PC-3 (cell line): ENCODE data around the gene PLXNA2. TPM values are rescaled to one million over a fixed set of nuclear protein-coding genes. Genes with fewer than 3 reads are reported as not detected.

Source experiments
- ATAC-seq: fragments of 200-7000 bp; cut with Tn5 transposase; 2 replicates; pipeline ENCODE4 v1.9.1; 2020; ENCODE audit warnings: mild to moderate bottlenecking, moderate library complexity
- BruUV-seq: library from RNA; stranded (reverse); fragments of 400-500 nt; replicated peaks from 2 replicates; lab custom pipeline; 2021; lab: Mats Ljungman, UMichigan
- CTCF ChIA-PET: fragments of 300-600 bp; sonication (Branson Sonifier 250); formaldehyde crosslinking; loops from one replicate; lab custom pipeline; 2022; ENCODE audit warnings: antibody characterized with exemption; lab: Charles Lee
- POLR2A ChIA-PET: fragments of 300-600 bp; sonication (Branson Sonifier 250); formaldehyde crosslinking; loops from one replicate; lab custom pipeline; 2022; ENCODE audit warnings: antibody characterized with exemption; ENCODE audit not compliant: unreplicated experiment; lab: Charles Lee
- DNase-seq: peaks from one replicate; pipeline ENCODE4 v3.0.0-alpha.2; 2015
- H2AFZ ChIP-seq: fragments of 300-600 bp; sonication (generic); 2 replicates; pipeline ENCODE4 v1.6.0; 2016; ENCODE audit warnings: antibody characterized with exemption, low read length
- H3F3A ChIP-seq: fragments of 300-600 bp; sonication (generic); one replicate; pipeline ENCODE4 v1.6.0; 2017; ENCODE audit warnings: antibody characterized with exemption, low read length, control low read depth, mild to moderate bottlenecking; ENCODE audit not compliant: unreplicated experiment
- H3K27ac ChIP-seq: fragments of 300-600 bp; sonication (generic); 2 replicates; pipeline ENCODE4 v1.5.1; 2016; ENCODE audit warnings: mild to moderate bottlenecking, low read length
- H3K27me3 ChIP-seq: fragments of 300-600 bp; sonication (generic); 2 replicates; pipeline ENCODE4 v1.6.1; 2016; ENCODE audit warnings: low read length, mixed read lengths
- H3K36me3 ChIP-seq: fragments of 300-600 bp; sonication (generic); 2 replicates; pipeline ENCODE4 v1.6.1; 2016; ENCODE audit warnings: low read depth, mixed run types, low read length, mixed read lengths
- H3K4me1 ChIP-seq: fragments of 300-600 bp; sonication (generic); 2 replicates; pipeline ENCODE4 v1.5.1; 2016; ENCODE audit warnings: low read length; ENCODE audit not compliant: insufficient read depth
- H3K4me2 ChIP-seq: fragments of 300-600 bp; sonication (generic); 2 replicates; pipeline ENCODE4 v1.6.0; 2016; ENCODE audit warnings: low read length
- H3K4me3 ChIP-seq: fragments of 300-600 bp; sonication (generic); 2 replicates; pipeline ENCODE4 v1.5.1; 2016; ENCODE audit warnings: mild to moderate bottlenecking, low read length, mixed read lengths
- H3K79me2 ChIP-seq: fragments of 300-600 bp; sonication (generic); 2 replicates; pipeline ENCODE4 v1.6.1; 2017; ENCODE audit warnings: low read length, mixed read lengths
- H3K9ac ChIP-seq: fragments of 300-600 bp; sonication (generic); 2 replicates; pipeline ENCODE4 v1.6.0; 2016; ENCODE audit warnings: mild to moderate bottlenecking, low read length
- H3K9me2 ChIP-seq: fragments of 300-600 bp; sonication (generic); replicated peaks from 2 replicates; pipeline ENCODE4 v1.6.1; 2016; ENCODE audit warnings: mixed run types, low read length, mixed read lengths
- H3K9me3 ChIP-seq: fragments of 300-600 bp; sonication (generic); 2 replicates; pipeline ENCODE4 v1.6.1; 2016; ENCODE audit warnings: low read length, mixed read lengths
- H4K20me1 ChIP-seq: fragments of 300-600 bp; sonication (generic); 2 replicates; pipeline ENCODE4 v1.6.1; 2016; ENCODE audit warnings: low read length, mixed read lengths
- EZH2 ChIP-seq: fragments of 300-600 bp; sonication (generic); IDR thresholded peaks from one replicate; pipeline ENCODE4 v1.6.1; 2017; ENCODE audit warnings: antibody characterized with exemption, mild to moderate bottlenecking, low read length; ENCODE audit not compliant: unreplicated experiment
- EZH2phosphoT487 ChIP-seq: fragments of 300-600 bp; sonication (generic); IDR thresholded peaks from 2 replicates; pipeline ENCODE4 v1.6.1; 2018; ENCODE audit warnings: mild to moderate bottlenecking, antibody characterized with exemption, low read length, borderline replicate concordance
- intact Hi-C: fragments of 100-400 bp; cut with micrococcal nuclease; formaldehyde crosslinking; loops from 2 replicates; pipeline ENCODE4 v1.9.0; 2023
- total RNA-seq: library from RNA; depleted of rRNA; stranded (reverse); fragments of >200 nt; gene quantifications from 2 replicates; pipeline ENCODE4 v1.2.3, GENCODE V29; 2014
- TF ChIP-seq, protein P1 (sequence below): fragments of 300-600 bp; sonication (generic); conservative IDR thresholded peaks from 2 replicates; pipeline ENCODE4 v1.5.1; 2017; ENCODE audit warnings: antibody characterized with exemption, low read depth, mild to moderate bottlenecking, low read length

Gene PLXNA2
- total RNA-seq, 1 experiment from 2014 or later = 16.2 TPM

DNA sequence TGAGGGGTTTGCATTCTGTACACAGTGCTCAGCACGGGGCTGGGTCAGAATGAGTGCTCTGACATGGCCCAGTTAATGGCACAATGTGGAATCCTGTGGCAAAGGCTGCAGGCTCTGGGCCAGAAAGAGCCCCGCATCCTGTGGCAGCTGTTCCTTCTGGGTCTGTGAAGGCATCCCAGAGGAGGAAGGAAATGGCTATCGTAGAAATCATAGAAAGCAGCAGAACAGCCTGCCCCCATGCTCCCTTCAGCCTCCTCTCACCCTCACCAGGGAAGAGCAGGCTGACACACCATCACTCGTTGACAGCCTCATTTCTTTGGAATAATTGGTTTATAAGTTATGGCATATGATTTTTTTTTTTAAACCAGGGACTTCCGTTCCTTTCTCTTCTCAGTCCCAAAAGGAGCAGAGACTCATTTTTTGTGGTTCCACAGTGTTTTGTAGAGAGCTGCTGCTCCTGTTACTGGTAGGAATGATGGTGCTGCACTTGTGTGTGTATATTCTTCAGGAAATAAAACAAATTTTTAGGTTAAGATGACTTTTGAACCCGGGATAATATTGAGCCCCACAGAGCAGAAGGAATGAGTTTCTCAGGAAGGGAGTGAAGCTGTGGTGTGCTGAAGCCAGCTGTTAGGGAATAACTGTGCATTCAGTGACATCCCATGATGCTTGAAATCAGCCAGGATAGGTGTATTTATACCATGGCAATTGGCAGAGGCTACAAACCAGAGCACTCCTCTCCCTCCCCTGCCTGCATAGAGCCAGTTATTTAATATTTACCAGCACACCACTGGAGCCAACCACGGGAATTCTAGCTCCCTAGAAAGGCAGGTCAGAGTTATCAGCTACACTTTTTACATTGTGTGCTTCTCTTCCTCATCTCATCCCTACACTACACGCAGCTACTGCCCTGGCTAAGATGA, 32.0 kb downstream of the PLXNA2 start:
- H3F3A ChIP-seq = no peaks in the 10 kb centered on the region
- no peaks in the 10 kb centered on the region for H4K20me1 ChIP-seq
- ChIA-PET POLR2A (no interaction called here), CTCF (no interaction called here)
- H3K4me3 ChIP-seq = no peak overlapping the region
- H3K9ac ChIP-seq = no peak overlapping the region
- H3K36me3 ChIP-seq = peaks cover 4% of the 10 kb centered on the region; the same call in 1 of the 2 replicates
- ATAC-seq (no peak), DNase-seq (no peak)
- H3K9me3 ChIP-seq = no peaks in the 10 kb centered on the region
- no peaks in the 10 kb centered on the region for H3K79me2 ChIP-seq
- no TSS peak for BruUV-seq
- TF ChIP-seq, protein P1, sequence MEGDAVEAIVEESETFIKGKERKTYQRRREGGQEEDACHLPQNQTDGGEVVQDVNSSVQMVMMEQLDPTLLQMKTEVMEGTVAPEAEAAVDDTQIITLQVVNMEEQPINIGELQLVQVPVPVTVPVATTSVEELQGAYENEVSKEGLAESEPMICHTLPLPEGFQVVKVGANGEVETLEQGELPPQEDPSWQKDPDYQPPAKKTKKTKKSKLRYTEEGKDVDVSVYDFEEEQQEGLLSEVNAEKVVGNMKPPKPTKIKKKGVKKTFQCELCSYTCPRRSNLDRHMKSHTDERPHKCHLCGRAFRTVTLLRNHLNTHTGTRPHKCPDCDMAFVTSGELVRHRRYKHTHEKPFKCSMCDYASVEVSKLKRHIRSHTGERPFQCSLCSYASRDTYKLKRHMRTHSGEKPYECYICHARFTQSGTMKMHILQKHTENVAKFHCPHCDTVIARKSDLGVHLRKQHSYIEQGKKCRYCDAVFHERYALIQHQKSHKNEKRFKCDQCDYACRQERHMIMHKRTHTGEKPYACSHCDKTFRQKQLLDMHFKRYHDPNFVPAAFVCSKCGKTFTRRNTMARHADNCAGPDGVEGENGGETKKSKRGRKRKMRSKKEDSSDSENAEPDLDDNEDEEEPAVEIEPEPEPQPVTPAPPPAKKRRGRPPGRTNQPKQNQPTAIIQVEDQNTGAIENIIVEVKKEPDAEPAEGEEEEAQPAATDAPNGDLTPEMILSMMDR = no peak
- TF ChIP-seq EZH2 = no peak
- no peak for TF ChIP-seq EZH2phosphoT487
- intact Hi-C loops = no loop called here
- no peaks in the 10 kb centered on the region for H3K9me2 ChIP-seq
- H3K4me2 ChIP-seq = no peak overlapping the region
- 0 out of 2 replicates have a peak, but pooled peaks cover 7% of the 10 kb centered on the region for H3K4me1 ChIP-seq
- H3K27me3 ChIP-seq = no peaks in the 10 kb centered on the region
- no peak overlapping the region for H3K27ac ChIP-seq
- no peak overlapping the region for H2AFZ ChIP-seq

DNA sequence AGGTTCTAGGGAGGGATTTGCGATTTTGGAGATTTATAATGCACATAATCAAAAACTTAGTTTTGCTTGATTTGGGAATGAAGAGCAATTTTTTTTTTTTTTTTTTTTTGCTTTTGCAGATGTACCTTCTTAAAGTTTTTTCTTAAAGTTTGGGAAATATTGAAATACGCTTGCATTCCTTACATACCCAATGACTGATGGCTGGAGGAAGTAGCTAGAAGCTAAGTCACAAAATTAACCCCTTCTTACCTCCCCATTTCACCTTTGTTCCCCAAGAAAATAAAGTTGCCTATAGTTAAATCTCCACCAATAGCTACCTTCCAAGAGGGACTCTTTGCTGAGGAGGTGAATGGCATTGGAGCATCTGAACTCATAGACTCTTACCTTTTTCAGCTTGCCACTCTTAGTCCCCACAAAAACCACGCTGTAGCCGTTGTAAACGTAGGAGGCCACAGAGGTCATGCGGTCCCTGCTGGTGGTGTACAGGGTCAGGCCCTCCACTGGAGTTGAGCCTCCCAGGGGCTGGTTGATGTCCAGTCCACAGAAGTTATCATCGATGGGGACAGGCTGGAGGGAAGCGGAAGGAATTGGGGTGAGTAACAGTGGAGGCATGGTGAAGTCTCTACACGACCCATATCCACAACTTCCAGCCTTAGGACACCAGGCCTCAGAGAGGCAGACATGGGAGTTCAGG, 34.1 kb downstream of the PLXNA2 start:
- no peak overlapping the region for H2AFZ ChIP-seq
- no peaks in the 10 kb centered on the region for H3K27me3 ChIP-seq
- TF ChIP-seq EZH2 (no peak), EZH2phosphoT487 (no peak)
- TF ChIP-seq, protein P1 = no peak
- peaks cover 4% of the 10 kb centered on the region; the same call in 1 of the 2 replicates for H3K4me1 ChIP-seq
- no TSS peak for BruUV-seq
- no peak overlapping the region for H3K4me2 ChIP-seq
- H4K20me1 ChIP-seq = no peaks in the 10 kb centered on the region
- no peaks in the 10 kb centered on the region for H3K9me2 ChIP-seq
- ATAC-seq = no peak
- H3K9me3 ChIP-seq = no peaks in the 10 kb centered on the region
- intact Hi-C loops = no loop called here
- ChIA-PET CTCF (interaction anchor here (1.0 kb wide), 1 partner anchor 188 kb away, joined by 7 read pairs; no protein-coding TSS in a partner anchor), POLR2A (interaction anchor here (0.6 kb wide), 1 partner anchor 23 kb away, joined by 6 read pairs; no protein-coding TSS in a partner anchor)
- no peak for DNase-seq
- no peaks in the 10 kb centered on the region for H3K36me3 ChIP-seq
- no peaks in the 10 kb centered on the region for H3K79me2 ChIP-seq
- H3F3A ChIP-seq = no peaks in the 10 kb centered on the region
- no peak overlapping the region for H3K27ac ChIP-seq
- no peak overlapping the region for H3K9ac ChIP-seq
- no peak overlapping the region for H3K4me3 ChIP-seq
